Bronchial epithelial cell (primary cell): ENCODE data around the gene MTF1. TPM values are rescaled to one million over a fixed set of nuclear protein-coding genes. Genes with fewer than 3 reads are reported as not detected.
"Not testable (repeated sequence)": the region's sequence is repeated elsewhere in the genome, so short reads cannot be mapped to it uniquely, and the experiment has no call there.

Source experiments
- DNase-seq: peaks from one replicate; pipeline ENCODE4 v3.0.0-alpha.2; 2010; ENCODE audit warnings: low read depth
- FAIRE-seq: peaks from 2 replicates; lab custom pipeline; 2011; peaks lifted over from hg19 to GRCh38; lab: Jason Lieb, UNC
- H3K27me3 ChIP-seq: 2 replicates; pipeline ENCODE4 v1.5.1; 2011; ENCODE audit warnings: low read length; ENCODE audit not compliant: control insufficient read depth, insufficient read depth
- H3K36me3 ChIP-seq: 2 replicates; pipeline ENCODE4 v1.5.1; 2011; ENCODE audit warnings: low read length; ENCODE audit not compliant: control insufficient read depth, insufficient read depth
- H3K4me3 ChIP-seq: 2 replicates; pipeline ENCODE4 v1.5.1; 2011; ENCODE audit warnings: mild to moderate bottlenecking, low read depth, low read length, control low read depth
- total RNA-seq: library from RNA; depleted of rRNA; stranded (reverse); fragments of >200 nt; gene quantifications from 2 replicates; pipeline ENCODE4 v1.2.1, GENCODE V29; 2014
- TF ChIP-seq, protein P1 (sequence below): IDR thresholded peaks from 2 replicates; pipeline ENCODE4 v1.5.1; 2011; ENCODE audit warnings: mild to moderate bottlenecking, moderate library complexity, low read length, control low read depth, inconsistent platforms; ENCODE audit not compliant: insufficient read depth, severe bottlenecking

The MTF1 gene
- 3.7 and 5.6 TPM in 2 replicates for total RNA-seq

DNA sequence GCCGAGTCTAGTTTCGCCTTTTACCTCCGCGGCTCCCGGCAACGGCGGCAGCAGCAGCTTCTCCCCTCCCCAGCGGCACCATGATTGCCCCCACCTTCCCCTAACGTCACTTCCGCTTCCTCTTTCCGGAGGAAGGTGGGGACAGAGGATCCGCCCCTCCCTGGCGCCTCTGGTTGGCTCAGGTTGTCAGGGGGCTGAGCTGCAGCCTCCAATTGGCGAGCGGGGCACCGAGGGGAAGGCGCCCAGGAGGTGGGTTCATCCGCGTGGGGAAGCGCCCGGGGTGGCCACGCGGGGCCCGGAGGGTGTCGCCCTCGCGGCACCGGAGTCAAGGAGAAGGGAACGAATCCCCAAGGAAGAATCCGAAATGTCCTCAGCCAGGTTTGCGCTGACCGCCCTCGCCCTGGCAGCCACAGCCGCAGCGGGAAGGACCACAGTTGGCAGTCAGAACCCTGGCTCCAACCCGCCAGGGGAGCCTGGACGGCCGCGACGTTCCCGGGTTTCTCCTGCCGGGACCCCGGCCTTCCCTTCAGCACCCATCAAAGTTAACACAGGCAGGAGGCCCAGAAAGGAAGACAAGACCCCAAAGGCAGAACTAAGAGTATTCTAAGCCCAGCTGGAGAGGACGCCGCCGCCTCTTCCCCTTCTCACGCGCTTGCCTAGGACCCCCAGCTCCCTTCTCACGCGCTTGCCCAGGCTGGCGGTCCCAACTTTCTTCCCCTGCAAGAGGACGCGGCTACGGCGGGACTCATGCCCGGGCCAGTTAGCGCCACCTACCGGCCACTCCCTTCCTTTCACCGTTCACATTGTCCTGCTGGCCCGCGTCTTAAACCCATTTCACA lies at the start of gene MTF1:
MTF1 (minus strand) TSS at position 86 of the 839 bp plus-strand sequence. CDS start 1,934 bp downstream, outside the sequence.
- DNase-seq (peak; percentile 92), FAIRE-seq (no peak)
- H3K27me3 ChIP-seq = no peaks in the 10 kb centered on the region
- H3K36me3 ChIP-seq = peaks cover 6% of the 10 kb centered on the region
- peak within 1 kb of the TSS; percentile 99 for H3K4me3 ChIP-seq
- TF ChIP-seq, protein P1, sequence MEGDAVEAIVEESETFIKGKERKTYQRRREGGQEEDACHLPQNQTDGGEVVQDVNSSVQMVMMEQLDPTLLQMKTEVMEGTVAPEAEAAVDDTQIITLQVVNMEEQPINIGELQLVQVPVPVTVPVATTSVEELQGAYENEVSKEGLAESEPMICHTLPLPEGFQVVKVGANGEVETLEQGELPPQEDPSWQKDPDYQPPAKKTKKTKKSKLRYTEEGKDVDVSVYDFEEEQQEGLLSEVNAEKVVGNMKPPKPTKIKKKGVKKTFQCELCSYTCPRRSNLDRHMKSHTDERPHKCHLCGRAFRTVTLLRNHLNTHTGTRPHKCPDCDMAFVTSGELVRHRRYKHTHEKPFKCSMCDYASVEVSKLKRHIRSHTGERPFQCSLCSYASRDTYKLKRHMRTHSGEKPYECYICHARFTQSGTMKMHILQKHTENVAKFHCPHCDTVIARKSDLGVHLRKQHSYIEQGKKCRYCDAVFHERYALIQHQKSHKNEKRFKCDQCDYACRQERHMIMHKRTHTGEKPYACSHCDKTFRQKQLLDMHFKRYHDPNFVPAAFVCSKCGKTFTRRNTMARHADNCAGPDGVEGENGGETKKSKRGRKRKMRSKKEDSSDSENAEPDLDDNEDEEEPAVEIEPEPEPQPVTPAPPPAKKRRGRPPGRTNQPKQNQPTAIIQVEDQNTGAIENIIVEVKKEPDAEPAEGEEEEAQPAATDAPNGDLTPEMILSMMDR = peak; percentile 87

DNA sequence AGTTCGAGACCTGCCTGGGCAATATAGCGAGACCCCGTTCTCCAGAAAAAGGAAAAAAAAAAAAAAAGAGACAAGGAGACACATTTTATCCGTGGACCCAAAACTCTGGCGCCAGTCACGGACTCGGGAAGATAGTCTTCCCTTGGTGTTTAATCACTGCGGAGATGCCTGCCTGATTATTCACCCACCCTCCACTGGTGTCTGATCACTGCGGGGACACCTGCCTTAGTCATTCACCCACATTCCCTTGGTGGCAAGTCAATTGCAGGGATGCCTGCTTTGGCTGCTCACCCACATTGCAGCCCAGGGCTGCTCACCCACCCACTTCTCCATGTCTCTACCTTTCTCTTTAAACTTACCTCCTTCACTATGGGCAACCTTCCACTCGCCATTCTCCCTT lies 49.1 kb upstream of the MTF1 start:
- not testable (repeated sequence) for H3K4me3 ChIP-seq, FAIRE-seq, H3K36me3 ChIP-seq, H3K27me3 ChIP-seq, DNase-seq

DNA sequence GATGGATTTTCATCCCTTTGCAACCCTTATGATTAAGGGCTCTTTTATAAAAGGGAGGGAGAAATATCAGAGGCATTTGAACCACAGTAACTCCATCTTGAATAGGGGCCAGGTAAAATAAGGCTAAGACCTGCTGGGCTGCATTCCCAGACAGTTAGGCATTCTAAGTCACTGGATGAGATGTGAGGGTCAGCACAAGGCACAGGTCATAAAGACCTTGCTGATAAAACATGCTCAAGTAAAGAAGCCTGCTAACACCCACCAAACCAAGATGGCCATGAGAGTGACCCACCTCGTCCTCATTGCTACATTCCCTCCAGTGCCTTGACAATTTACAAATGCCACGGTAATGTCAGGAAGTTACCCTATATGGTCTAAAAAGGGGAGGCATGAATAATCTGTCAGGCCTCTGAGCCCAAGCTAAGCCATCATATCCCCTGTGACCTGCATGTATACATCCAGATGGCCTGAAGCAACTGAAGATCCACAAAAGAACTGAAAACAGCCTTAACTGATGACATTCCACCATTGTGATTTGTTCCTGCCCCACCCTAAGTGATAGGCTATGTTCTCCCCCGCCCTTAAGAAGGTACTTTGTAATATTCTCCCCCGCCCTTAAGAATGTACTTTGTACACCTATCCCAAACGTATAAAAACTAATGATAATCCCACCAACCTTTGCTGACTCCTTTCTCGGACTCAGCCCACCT lies 48.2 kb upstream of the MTF1 start:
- not testable (repeated sequence) for FAIRE-seq
- DNase-seq = peak; percentile 36

DNA sequence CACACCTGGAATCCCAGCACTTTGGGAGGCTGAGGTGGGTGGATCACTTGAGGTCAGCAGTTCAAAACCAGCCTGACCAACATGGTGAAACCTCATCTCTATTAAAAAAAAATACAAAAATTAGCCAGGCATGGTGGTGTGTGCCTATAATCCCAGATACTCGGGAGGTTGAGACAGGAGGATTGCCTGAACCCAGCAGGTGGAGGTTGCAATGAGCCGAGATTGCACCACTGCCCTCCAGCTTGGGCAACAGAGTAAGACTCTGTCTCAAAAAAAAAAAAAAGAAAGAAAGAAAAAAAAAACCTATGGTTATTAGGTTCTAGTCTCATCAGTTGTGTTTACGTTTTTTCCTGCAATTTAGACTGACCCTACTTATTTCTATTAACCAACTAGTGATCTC lies 47.2 kb upstream of the MTF1 start:
- not testable (repeated sequence) for FAIRE-seq, H3K27me3 ChIP-seq

More for the DNA sequence above, 48.2 kb upstream of the MTF1 start:
- H3K36me3 ChIP-seq, H3K4me3 ChIP-seq, H3K27me3 ChIP-seq: not testable (repeated sequence)

DNA sequence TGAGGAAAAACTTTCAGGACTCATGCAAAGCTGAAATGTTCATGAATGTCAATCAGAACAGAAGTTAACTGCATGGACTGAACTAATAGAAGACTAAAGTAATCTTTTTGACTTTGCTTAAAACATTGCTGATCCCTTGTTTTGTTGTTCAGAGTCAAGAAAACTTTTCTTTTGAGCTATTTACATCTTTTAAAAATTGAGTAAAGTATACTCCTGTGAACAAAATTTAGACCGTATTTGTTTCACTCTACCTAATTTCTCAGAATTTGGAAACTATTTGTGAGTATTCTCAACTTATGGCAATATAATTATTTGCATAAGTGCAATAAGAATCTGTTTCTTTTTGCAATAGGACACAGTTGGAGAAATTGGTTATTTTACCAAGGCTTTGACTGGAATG lies 46.3 kb upstream of the MTF1 start:
- no peaks in the 10 kb centered on the region for H3K27me3 ChIP-seq
- no peak for DNase-seq
- TF ChIP-seq, protein P1 = no peak
- no peak overlapping the region for H3K4me3 ChIP-seq
- FAIRE-seq = no peak
- no peaks in the 10 kb centered on the region for H3K36me3 ChIP-seq

More for the DNA sequence above, 47.2 kb upstream of the MTF1 start:
- not testable (repeated sequence) for H3K4me3 ChIP-seq, DNase-seq, H3K36me3 ChIP-seq

DNA sequence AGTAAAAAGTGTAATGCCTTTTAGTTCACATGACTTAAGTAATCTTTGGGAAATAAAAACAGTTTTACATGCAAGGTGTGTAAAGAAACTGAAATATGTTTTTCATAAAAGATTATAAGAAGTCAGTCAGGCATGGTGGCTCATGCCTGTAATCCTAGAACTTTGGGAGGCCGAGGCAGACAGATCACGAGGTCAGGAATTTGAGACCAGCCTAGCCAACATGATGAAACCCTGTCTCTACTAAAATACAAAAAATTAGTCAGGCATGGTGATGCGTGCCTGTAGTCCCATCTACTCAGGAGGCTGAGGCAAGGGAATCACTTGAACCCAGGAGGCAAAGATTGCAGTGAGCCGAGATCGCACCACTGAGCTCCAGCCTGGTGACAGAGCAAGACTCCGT lies 44.5 kb upstream of the MTF1 start:
- H3K27me3 ChIP-seq, DNase-seq, H3K4me3 ChIP-seq, FAIRE-seq, H3K36me3 ChIP-seq: not testable (repeated sequence)

DNA sequence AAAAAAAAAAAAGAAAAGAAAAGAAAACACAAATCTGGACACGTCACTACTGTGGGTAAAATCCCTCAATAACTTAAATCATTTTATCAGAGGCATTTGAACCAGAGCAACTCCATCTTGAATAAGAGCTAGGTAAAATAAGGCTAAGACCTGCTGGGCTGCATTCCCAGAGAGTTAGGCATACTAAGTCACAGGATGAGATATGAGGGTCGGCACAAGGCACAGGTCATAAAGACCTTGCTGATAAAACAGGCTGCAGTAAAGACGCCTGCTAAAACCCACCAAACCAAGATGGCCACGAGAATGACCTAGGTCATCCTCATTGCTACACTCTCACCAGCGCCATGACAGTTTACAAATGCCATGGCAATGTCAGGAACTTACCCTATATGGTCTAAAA lies 43.6 kb upstream of the MTF1 start:
- no peak for FAIRE-seq
- TF ChIP-seq, protein P1 = no peak

More for the DNA sequence above, 43.6 kb upstream of the MTF1 start:
- no peak overlapping the region for H3K4me3 ChIP-seq
- no peaks in the 10 kb centered on the region for H3K36me3 ChIP-seq
- H3K27me3 ChIP-seq = no peaks in the 10 kb centered on the region
- no peak for DNase-seq
